ENCODE measurements around the gene SUSD4. TPM values are rescaled to one million over a fixed set of nuclear protein-coding genes. Genes with fewer than 3 reads are reported as not detected.

The SUSD4 gene
- total and polyA plus RNA-seq, 9 of the 15 experiments (the other 6 are each of a cell fraction or from before 2014, with no cell fraction given), result 0.06 to 1.7 (median 0.09) TPM; not detected in 4

DNA sequence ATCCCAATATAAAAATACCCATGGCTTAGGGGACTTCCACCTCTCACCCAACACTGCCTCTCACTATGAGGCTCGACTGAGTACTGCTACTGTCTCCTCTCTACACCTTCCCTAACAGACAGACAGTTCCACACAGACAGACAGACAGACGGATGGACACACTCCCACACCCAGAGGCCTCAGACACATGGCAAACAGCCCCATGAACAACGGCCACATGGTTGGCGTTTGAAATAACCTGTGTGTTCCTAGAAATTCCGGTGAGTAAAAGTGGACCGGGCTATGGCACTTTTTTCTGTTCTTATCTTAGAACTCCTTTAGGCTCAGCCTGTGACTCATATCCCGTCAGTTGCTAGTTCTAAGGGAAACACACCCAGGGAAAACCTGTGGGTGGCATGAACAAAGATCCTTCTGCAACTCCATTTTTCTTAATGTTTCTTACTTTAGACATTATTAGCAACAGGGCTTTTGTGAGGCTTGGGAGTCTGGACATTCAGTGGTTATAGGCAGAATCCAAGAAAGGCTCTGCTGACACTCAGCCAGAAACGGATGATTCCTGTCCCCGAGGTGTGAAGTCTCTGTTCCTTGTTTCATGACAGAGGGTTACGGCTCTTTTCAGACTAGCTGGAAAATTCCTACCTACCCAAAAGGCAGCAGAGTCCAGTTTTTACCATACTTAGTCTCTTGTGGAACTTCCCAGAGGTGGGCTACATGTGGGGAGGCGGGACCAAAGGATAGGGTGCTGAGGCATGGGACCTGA lies 130.4 kb downstream of the SUSD4 start (continued):
- TF ChIP-seq ATF1 (CRISPR knock-in tag; IDR thresholded peaks at IDR 0.05), result no peak
- TF ChIP-seq ATF1 (tag; IDR thresholded peaks at IDR 0.05), result peak; percentile 56
- peak; percentile 6; the same call in 1 of the 2 replicates for TF ChIP-seq NR2C2 (CRISPR knock-in tag; IDR thresholded peaks at IDR 0.05)
- peak; percentile 71 for TF ChIP-seq NR2C2 (tag; IDR thresholded peaks at IDR 0.05)
- no peak for TF ChIP-seq PPARD (CRISPR knock-in tag; IDR thresholded peaks at IDR 0.05)
- TF ChIP-seq ZNF124 (CRISPR knock-in tag; IDR thresholded peaks at IDR 0.05), result no peak
- TF ChIP-seq, protein P1, sequence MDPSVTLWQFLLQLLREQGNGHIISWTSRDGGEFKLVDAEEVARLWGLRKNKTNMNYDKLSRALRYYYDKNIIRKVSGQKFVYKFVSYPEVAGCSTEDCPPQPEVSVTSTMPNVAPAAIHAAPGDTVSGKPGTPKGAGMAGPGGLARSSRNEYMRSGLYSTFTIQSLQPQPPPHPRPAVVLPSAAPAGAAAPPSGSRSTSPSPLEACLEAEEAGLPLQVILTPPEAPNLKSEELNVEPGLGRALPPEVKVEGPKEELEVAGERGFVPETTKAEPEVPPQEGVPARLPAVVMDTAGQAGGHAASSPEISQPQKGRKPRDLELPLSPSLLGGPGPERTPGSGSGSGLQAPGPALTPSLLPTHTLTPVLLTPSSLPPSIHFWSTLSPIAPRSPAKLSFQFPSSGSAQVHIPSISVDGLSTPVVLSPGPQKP (CRISPR knock-in tag; IDR thresholded peaks at IDR 0.05), result no peak
- no peak; the same call in 1 of the 2 replicates for TF ChIP-seq GABPA (tag; conservative IDR thresholded peaks at IDR 0.05; ENCODE audit: low read depth)
- TF ChIP-seq POLR2H (tag; IDR thresholded peaks at IDR 0.05; ENCODE audit: low read depth), result peak; percentile 79
- TF ChIP-seq NFATC3 (IDR thresholded peaks at IDR 0.05), result no peak
- peak; percentile 89 for TF ChIP-seq MYNN (IDR thresholded peaks at IDR 0.05)
- no peak for TF ChIP-seq MYNN (CRISPR knock-in tag; IDR thresholded peaks at IDR 0.05)
- no peak for TF ChIP-seq TGIF2 (CRISPR knock-in tag; IDR thresholded peaks at IDR 0.05)
- TF ChIP-seq ZNF224 (CRISPR knock-in tag; IDR thresholded peaks at IDR 0.05), result peak; percentile 91
- TF ChIP-seq, protein P2, sequence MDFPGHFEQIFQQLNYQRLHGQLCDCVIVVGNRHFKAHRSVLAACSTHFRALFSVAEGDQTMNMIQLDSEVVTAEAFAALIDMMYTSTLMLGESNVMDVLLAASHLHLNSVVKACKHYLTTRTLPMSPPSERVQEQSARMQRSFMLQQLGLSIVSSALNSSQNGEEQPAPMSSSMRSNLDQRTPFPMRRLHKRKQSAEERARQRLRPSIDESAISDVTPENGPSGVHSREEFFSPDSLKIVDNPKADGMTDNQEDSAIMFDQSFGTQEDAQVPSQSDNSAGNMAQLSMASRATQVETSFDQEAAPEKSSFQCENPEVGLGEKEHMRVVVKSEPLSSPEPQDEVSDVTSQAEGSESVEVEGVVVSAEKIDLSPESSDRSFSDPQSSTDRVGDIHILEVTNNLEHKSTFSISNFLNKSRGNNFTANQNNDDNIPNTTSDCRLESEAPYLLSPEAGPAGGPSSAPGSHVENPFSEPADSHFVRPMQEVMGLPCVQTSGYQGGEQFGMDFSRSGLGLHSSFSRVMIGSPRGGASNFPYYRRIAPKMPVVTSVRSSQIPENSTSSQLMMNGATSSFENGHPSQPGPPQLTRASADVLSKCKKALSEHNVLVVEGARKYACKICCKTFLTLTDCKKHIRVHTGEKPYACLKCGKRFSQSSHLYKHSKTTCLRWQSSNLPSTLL (IDR thresholded peaks at IDR 0.05), result no peak
- TF ChIP-seq MIER1 (IDR thresholded peaks at IDR 0.05; ENCODE audit: low read depth), result 0 out of 2 replicates have a peak, but pooled peaks have one; percentile 16
- no peak for TF ChIP-seq ZNF507 (tag; conservative IDR thresholded peaks at IDR 0.05)
- TF ChIP-seq CREM (IDR thresholded peaks at IDR 0.05; ENCODE audit: low read depth), result peak; percentile 78
- no peak for TF ChIP-seq ZNF184 (CRISPR knock-in tag; IDR thresholded peaks at IDR 0.05)
- TF ChIP-seq SPI1 (IDR thresholded peaks at IDR 0.05; ENCODE audit: borderline replicate concordance, low read depth, low read length), result no peak
- no peak for TF ChIP-seq POLR3A (IDR thresholded peaks at IDR 0.05; ENCODE audit: borderline replicate concordance, extremely low read depth, insufficient read depth, insufficient read length)
- TF ChIP-seq SRSF1 (IDR thresholded peaks at IDR 0.05; ENCODE audit: low read depth, low read length), result no peak
- TF ChIP-seq ELF2 (CRISPR knock-in tag; IDR thresholded peaks at IDR 0.05), result 0 out of 2 replicates have a peak, but pooled peaks have one; percentile 73
- no peak for TF ChIP-seq TBP (optimal IDR thresholded peaks at IDR 0.05; ENCODE audit: low read depth, low read length)
- TF ChIP-seq CBX3 (IDR thresholded peaks at IDR 0.05; ENCODE audit: borderline replicate concordance in 1 of 2, low read length in 2 of 2), result peak in 1 of 2 experiments; percentile 90; a peak in 1 of 3 replicates
- TF ChIP-seq, protein P3, sequence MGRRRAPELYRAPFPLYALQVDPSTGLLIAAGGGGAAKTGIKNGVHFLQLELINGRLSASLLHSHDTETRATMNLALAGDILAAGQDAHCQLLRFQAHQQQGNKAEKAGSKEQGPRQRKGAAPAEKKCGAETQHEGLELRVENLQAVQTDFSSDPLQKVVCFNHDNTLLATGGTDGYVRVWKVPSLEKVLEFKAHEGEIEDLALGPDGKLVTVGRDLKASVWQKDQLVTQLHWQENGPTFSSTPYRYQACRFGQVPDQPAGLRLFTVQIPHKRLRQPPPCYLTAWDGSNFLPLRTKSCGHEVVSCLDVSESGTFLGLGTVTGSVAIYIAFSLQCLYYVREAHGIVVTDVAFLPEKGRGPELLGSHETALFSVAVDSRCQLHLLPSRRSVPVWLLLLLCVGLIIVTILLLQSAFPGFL (CRISPR knock-in tag; IDR thresholded peaks at IDR 0.05), result no peak

Data from K562 (cell line).